Activated B cell treated with CpG ODN at 0.5 μM for 24 hours (primary cell): Measurements from ENCODE around the gene SELENOI. TPM values are rescaled to one million over a fixed set of nuclear protein-coding genes. Genes with fewer than 3 reads are reported as not detected.

Source experiments
- ATAC-seq: fragments of 200-7000 bp; cut with Tn5 transposase; one replicate; pipeline ENCODE4 v1.10.0; 2021; ENCODE audit warnings: low read depth, mild to moderate bottlenecking, moderate library complexity
- CTCF ChIA-PET: fragments of 350-600 bp; sonication (Branson Sonifier 250); formaldehyde crosslinking; loops from one replicate; lab custom pipeline; 2021; ENCODE audit warnings: antibody characterized with exemption; lab: Charles Lee
- POLR2A ChIA-PET: fragments of 350-600 bp; sonication (Branson Sonifier 250); formaldehyde crosslinking; loops from one replicate; lab custom pipeline; 2021; ENCODE audit warnings: antibody characterized with exemption; lab: Charles Lee
- DNase-seq: peaks from one replicate; pipeline ENCODE4 v3.0.0; 2022
- H3K27ac Mint-ChIP-seq: one replicate; pipeline ENCODE4 v1.8.0; 2020; ENCODE audit warnings: mixed read lengths
- H3K27me3 Mint-ChIP-seq: one replicate; pipeline ENCODE4 v1.8.0; 2021; ENCODE audit warnings: mixed read lengths
- H3K36me3 Mint-ChIP-seq: one replicate; pipeline ENCODE4 v1.8.0; 2021; ENCODE audit warnings: low read depth, mixed read lengths
- H3K4me1 Mint-ChIP-seq: one replicate; pipeline ENCODE4 v1.8.0; 2021; ENCODE audit warnings: mixed read lengths
- H3K4me3 Mint-ChIP-seq: one replicate; pipeline ENCODE4 v1.8.0; 2020; ENCODE audit warnings: mild to moderate bottlenecking, mixed read lengths
- H3K9me3 Mint-ChIP-seq: one replicate; pipeline ENCODE4 v1.8.0; 2020; ENCODE audit warnings: mixed read lengths
- intact Hi-C: fragments of 100-400 bp; cut with micrococcal nuclease; formaldehyde crosslinking; loops from one replicate; pipeline ENCODE4 v1.15.1; 2024
- total RNA-seq: library from RNA; stranded (reverse); gene quantifications from 2 replicates; pipeline ENCODE4 v1.2.3, GENCODE V29; 2022
- TF ChIP-seq, protein P1 (sequence below): fragments of 200-600 bp; IDR thresholded peaks from one replicate; pipeline ENCODE4 v1.8.0; 2022; ENCODE audit warnings: antibody characterized with exemption, mild to moderate bottlenecking

SELENOI gene
- total RNA-seq, 1 donor from 2014 or later, result 21.1 TPM

DNA sequence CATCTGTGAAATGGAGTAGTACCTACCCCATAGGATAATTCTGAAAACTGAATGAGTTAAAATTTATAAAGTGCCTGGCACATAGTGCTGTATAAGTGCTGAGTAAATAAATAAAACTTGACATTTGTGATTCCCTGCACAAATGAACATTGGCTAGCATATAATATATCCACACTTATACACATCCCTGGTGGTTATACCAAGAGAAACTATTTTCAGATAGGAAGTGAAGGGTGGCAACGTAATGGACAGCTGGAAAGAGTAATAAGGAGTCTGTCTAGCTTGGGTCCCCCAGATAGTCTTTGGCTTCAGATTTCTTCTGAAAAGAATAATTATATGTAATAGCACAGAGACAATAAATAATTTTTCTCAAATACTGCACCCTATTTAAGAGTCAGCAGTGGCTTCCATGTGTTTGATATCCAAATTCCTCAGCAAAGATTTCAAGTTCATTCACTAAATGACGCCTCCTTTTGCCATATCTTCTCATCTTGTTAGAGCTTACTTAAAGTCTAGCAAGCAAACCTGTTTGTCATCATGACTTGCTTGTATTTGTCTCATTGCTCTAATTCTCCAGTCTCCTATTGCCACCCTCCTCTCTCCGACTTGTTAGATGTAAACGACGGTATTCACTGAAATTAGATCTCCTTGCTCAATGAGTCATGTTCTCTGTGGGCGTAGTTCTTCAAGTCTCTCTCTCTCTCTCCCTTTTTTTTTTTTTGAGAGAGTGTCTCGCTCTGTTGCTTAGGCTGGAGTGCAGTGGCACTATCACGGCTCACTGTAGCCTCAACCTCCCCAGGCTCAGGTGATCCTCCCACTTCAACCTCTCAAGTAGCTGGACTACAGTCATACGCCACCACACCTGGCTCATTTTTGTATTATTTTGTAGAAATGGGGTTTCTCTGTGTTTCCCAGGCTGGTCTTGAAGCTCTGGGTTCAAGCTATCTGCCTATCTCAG, 9.4 kb downstream of the SELENOI start:
- no peak for ATAC-seq
- H3K27ac Mint-ChIP-seq, result no peak overlapping the region
- CTCF ChIA-PET, result interaction anchor here (1.0 kb wide), 1 partner anchor 948 kb away, joined by 3 read pairs; no protein-coding TSS in a partner anchor
- no peaks in the 10 kb centered on the region for H3K9me3 Mint-ChIP-seq
- no peak for DNase-seq
- intact Hi-C loops, result no loop called here
- no peaks in the 10 kb centered on the region for H3K27me3 Mint-ChIP-seq
- TF ChIP-seq, protein P1, sequence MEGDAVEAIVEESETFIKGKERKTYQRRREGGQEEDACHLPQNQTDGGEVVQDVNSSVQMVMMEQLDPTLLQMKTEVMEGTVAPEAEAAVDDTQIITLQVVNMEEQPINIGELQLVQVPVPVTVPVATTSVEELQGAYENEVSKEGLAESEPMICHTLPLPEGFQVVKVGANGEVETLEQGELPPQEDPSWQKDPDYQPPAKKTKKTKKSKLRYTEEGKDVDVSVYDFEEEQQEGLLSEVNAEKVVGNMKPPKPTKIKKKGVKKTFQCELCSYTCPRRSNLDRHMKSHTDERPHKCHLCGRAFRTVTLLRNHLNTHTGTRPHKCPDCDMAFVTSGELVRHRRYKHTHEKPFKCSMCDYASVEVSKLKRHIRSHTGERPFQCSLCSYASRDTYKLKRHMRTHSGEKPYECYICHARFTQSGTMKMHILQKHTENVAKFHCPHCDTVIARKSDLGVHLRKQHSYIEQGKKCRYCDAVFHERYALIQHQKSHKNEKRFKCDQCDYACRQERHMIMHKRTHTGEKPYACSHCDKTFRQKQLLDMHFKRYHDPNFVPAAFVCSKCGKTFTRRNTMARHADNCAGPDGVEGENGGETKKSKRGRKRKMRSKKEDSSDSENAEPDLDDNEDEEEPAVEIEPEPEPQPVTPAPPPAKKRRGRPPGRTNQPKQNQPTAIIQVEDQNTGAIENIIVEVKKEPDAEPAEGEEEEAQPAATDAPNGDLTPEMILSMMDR, result no peak
- POLR2A ChIA-PET, result interaction anchor here (0.6 to 1.2 kb wide), 2 partner anchors 10 to 49 kb away, joined by 3 read pairs; partner anchors contain the start of gene SELENOI
- H3K36me3 Mint-ChIP-seq, result peaks cover 17% of the 10 kb centered on the region
- no peak overlapping the region for H3K4me3 Mint-ChIP-seq
- H3K4me1 Mint-ChIP-seq, result peaks cover 7% of the 10 kb centered on the region

DNA sequence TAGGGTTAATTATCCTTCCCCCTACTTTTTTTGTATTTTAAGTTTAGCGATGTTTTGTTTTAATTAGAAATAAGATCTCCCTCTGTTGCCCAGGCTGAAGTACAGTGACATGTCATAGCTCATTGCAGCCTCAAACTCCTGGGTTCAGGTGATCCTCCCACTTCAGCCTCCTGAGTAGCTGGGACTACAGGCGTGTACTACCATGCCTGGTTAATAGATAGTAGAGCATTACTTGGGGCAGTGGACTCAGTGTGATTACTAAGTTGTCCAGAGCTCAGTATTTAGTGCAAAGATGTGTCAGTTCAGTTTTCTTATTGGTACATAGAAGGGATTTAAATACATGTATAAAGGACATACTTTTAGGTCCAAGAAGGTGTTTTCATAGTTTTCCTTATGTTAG, 10.2 kb downstream of the SELENOI start:
- ChIA-PET POLR2A (no interaction called here), CTCF (interaction anchor here (1.0 kb wide), 1 partner anchor 948 kb away, joined by 3 read pairs; no protein-coding TSS in a partner anchor)
- Mint-ChIP-seq H3K4me3 (no peak overlapping the region), H3K4me1 (peaks cover 4% of the 10 kb centered on the region), H3K27me3 (no peaks in the 10 kb centered on the region), H3K36me3 (peaks cover 17% of the 10 kb centered on the region), H3K9me3 (no peaks in the 10 kb centered on the region), H3K27ac (no peak overlapping the region)
- no peak for ATAC-seq
- intact Hi-C loops, result no loop called here
- TF ChIP-seq, protein P1, result no peak
- no peak for DNase-seq

DNA sequence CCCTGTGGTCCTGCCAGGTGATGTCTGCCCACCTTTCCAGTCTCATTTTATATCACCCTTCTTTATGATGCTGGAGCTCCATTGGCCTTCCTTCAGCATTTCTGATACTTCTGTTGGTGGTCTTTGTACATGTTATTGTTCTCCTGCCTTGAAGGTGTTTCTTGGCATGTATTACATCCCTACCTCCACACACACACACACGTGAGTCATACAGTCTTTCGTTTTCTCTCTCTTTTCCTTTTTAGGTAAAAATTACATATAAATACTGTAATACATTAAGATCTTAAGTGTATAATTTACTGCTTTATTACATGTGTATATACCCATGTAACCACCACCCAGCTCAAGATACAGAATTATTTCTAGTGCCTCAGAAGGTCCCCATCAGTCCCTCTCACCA, 10.8 kb downstream of the SELENOI start:
- DNase-seq (no peak), ATAC-seq (no peak)
- H3K36me3 Mint-ChIP-seq, result peaks cover 17% of the 10 kb centered on the region
- no peaks in the 10 kb centered on the region for H3K9me3 Mint-ChIP-seq
- no peak overlapping the region for H3K27ac Mint-ChIP-seq
- no peaks in the 10 kb centered on the region for H3K27me3 Mint-ChIP-seq
- H3K4me1 Mint-ChIP-seq, result peaks cover 4% of the 10 kb centered on the region
- intact Hi-C loops, result no loop called here
- TF ChIP-seq, protein P1, result no peak
- CTCF ChIA-PET, result interaction anchor here (1.0 kb wide), 1 partner anchor 947 kb away, joined by 3 read pairs; no protein-coding TSS in a partner anchor
- POLR2A ChIA-PET, result no interaction called here
- H3K4me3 Mint-ChIP-seq, result no peak overlapping the region

DNA sequence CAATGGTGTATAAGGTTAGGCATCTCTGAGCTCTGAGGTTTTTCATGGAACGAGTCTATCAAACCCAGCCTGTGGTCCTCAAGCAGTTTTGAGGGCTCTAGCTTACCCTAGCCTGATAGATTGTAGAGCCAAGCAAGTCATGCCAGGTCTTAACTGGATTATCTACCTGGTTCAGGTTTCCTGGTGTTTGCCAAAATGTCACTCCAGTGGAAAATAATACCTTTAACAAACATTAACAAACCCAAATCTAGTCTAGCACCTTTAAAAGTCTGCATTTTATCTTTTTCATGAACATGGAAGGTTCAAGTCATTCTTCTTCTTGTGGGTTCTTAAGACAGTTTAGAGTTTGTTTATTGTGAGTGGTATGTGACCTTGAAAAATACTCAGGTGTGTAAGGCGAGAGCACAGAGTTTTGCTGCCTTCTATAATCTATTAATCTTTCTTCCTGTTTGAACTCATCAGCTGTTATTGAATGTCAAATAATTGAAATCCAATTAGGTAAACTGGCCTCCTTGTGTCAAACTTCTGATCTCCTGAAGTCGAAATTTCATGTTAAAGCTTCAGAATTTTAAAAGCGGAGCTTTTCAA, 14.0 kb downstream of the SELENOI start:
- ATAC-seq (no peak), DNase-seq (no peak)
- Mint-ChIP-seq H3K4me1 (peaks cover 5% of the 10 kb centered on the region), H3K4me3 (no peak overlapping the region), H3K9me3 (no peaks in the 10 kb centered on the region), H3K27me3 (no peaks in the 10 kb centered on the region), H3K27ac (no peak overlapping the region), H3K36me3 (peaks cover 10% of the 10 kb centered on the region)
- TF ChIP-seq, protein P1, result no peak
- ChIA-PET POLR2A (no interaction called here), CTCF (no interaction called here)
- intact Hi-C loops, result no loop called here

DNA sequence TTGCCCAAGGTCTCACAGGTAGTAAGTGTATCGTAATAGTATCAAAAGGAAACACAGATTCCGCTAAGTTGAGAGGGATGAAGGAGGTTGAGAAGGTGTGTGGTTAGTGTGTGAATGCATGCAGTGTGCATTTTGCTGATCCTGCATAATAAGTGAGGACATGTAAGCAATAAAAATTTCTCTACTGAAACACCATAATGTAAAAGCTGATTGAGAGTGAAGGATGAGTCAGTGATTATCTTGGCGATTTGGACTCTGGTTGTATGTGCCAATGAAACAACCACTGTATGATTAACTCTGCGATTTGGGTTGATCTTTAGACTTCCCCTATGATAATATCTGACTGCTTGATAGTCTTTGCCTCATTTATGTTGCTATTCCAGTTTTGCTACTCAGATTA, 17.4 kb downstream of the SELENOI start:
- ChIA-PET POLR2A (no interaction called here), CTCF (no interaction called here)
- H3K27ac Mint-ChIP-seq, result no peak overlapping the region
- H3K36me3 Mint-ChIP-seq, result peaks cover 30% of the 10 kb centered on the region
- H3K4me1 Mint-ChIP-seq, result peaks cover 5% of the 10 kb centered on the region
- DNase-seq, result no peak
- H3K27me3 Mint-ChIP-seq, result no peaks in the 10 kb centered on the region
- ATAC-seq, result no peak
- no peaks in the 10 kb centered on the region for H3K9me3 Mint-ChIP-seq
- TF ChIP-seq, protein P1, result no peak
- H3K4me3 Mint-ChIP-seq, result no peak overlapping the region
- intact Hi-C loops, result no loop called here
